GM13977 (cell line): ENCODE data around the gene RBMS2.
"Not testable (repeated sequence)": the region's sequence is repeated elsewhere in the genome, so short reads cannot be mapped to it uniquely, and the experiment has no call there.

Experiments
- DNase-seq: peaks from one replicate; pipeline ENCODE4 v3.0.0; 2012; ENCODE audit warnings: low spot score
- in situ Hi-C: fragments of 300-500 bp; cut with MboI; formaldehyde crosslinking; loops from one replicate; pipeline ENCODE4 v1.12.0; 2022; ENCODE audit warnings: low sequenced_read_pairs, low pct_unique_long_range_greater_than_20kb, mixed read lengths, inconsistent platforms; ENCODE audit not compliant: unreplicated experiment
- TF ChIP-seq, protein P1 (sequence below): IDR thresholded peaks from 2 replicates; pipeline ENCODE4 v1.5.1; 2012; ENCODE audit warnings: mild to moderate bottlenecking, control low read depth; ENCODE audit not compliant: insufficient read depth; ENCODE audit errors: extremely low read depth, missing control alignments

The RBMS2 gene

DNA sequence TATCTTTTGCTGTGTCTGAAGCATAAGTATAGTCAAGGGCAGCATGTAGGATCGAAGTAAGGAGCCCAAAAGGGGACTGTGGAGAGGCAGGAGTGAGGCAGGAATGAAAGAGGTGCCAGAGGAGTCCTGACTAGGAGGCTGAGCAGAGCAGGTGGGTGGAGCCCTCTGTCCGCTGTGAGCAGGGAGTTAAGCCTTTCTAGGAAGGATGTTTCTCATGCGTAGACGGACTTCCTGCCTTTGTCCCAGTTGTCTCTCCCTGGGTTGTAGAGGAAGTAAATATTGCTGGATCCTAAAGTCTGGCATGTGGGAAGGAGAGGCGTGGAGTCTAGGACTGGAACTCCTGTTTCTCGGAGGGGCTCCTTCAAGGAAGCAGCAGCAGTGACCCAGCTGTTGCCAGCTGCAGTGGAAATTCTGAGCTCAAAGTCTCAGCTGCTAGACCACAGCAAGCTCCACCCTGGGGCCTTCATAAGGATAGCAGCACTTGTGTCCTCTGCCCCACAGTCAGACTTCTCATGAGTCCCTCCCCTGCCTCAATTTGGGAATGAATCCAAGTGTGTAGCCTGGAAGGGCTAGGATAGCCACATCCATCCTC lies 44.0 kb downstream of the RBMS2 start:
- DNase-seq, result peak; percentile 46
- in situ Hi-C loops, result loop anchor here (10.0 kb wide), 1 partner anchor 51 kb away; no protein-coding TSS in a partner anchor
- TF ChIP-seq, protein P1, sequence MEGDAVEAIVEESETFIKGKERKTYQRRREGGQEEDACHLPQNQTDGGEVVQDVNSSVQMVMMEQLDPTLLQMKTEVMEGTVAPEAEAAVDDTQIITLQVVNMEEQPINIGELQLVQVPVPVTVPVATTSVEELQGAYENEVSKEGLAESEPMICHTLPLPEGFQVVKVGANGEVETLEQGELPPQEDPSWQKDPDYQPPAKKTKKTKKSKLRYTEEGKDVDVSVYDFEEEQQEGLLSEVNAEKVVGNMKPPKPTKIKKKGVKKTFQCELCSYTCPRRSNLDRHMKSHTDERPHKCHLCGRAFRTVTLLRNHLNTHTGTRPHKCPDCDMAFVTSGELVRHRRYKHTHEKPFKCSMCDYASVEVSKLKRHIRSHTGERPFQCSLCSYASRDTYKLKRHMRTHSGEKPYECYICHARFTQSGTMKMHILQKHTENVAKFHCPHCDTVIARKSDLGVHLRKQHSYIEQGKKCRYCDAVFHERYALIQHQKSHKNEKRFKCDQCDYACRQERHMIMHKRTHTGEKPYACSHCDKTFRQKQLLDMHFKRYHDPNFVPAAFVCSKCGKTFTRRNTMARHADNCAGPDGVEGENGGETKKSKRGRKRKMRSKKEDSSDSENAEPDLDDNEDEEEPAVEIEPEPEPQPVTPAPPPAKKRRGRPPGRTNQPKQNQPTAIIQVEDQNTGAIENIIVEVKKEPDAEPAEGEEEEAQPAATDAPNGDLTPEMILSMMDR, result no peak

DNA sequence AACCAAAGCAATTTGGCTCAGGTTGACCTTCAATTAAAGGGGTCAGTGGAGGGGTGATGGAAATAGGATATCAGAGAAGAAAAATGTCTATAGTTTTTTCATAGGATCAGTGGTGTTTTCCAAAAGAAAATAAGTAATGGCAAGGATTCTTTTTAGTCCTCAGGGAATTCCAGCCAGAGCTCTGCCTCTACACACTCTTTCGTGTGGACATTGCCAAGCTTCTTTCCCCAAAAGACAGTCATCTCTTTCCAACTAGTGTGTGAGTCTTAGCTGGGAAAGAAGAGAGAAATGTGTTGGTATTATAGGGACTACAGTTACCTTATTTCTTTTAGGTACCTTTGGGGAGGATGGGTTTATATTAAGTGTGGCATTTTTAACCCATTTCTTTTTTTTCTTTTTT lies 46.5 kb downstream of the RBMS2 start:
- in situ Hi-C loops, result loop anchor here (10.0 kb wide), 1 partner anchor 53 kb away; no protein-coding TSS in a partner anchor

DNA sequence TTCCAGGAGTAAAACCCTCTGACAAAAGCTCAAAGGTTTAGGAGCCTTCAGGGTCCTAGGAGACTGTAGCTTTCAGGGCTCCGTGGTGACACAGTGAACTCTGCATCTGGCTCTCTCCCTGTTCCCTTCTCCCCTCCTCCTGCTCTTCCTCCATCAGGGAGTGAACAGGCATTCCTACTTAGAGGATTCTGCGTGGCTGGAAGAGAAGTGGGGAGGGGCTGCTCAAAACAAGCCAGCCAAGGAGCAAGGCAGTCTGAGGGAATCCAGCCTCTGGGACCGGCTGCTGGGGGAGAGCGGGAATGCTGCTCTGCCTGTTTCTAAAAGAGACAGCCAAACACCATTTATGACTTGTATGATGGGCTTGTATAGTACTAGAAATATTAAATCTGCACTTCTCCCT lies 49.5 kb downstream of the RBMS2 start:
- DNase-seq, result no peak
- in situ Hi-C loops, result no loop called here
- TF ChIP-seq, protein P1, result no peak

More for the DNA sequence above, 46.5 kb downstream of the RBMS2 start:
- DNase-seq, result no peak
- TF ChIP-seq, protein P1, result no peak

DNA sequence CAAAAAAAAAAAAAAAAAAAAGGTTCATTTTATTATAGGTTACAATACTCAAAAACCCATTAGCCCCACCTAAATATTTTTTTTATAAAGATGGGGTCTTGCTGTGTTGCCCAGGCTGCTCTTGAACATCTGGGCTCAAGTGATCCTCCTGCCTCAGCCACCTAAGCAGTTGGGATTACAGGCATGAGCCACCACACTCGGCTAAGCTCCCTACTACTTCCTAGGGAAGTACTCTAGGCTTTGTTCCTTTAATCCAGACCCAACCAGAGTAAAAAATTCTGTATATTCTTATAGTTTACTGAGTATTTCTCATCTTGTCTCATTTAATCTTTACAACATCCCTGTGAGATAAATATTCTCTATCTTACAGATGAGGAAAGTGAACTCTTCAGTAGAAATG lies 50.7 kb downstream of the RBMS2 start:
- in situ Hi-C loops, result no loop called here
- DNase-seq, result no peak
- TF ChIP-seq, protein P1, result no peak

DNA sequence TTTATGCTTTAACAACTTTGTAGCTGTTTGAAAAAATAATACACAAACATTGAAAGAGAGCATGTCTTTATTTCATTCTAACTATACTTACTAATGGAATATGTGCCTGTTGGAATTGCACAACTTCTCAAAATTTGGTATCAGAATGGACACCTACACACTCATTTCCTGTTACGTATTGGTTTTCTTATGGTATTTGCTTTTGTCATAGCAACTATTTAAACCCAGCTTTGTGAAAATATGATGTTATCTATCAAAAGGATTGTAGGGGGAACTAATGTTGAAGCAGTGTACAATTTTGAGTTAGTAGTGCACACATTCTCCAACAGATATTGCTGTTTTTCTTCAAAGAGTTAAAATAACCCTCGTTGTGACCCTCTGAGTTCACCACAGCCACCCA lies 52.6 kb downstream of the RBMS2 start:
- DNase-seq, result no peak
- in situ Hi-C loops, result no loop called here
- TF ChIP-seq, protein P1, result no peak

DNA sequence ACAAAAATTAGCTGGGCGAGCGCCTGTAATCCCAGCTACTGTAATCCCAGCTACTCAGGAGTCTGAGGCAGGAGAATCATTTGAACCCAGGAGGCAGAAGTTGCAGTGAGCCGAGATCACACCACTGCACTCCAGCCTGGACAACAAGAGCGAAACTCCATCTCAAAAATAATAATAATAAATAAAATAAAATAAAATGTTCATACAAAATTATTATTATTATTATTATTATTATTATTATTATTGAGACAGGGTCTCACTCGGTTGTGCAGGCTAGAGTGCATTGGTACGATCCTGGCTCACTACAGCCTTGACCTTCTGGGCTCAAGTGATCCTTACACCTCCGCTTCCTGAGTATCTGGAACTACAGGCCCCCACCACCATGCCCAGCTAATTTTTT lies 55.6 kb downstream of the RBMS2 start:
- DNase-seq, in situ Hi-C loops: not testable (repeated sequence)

DNA sequence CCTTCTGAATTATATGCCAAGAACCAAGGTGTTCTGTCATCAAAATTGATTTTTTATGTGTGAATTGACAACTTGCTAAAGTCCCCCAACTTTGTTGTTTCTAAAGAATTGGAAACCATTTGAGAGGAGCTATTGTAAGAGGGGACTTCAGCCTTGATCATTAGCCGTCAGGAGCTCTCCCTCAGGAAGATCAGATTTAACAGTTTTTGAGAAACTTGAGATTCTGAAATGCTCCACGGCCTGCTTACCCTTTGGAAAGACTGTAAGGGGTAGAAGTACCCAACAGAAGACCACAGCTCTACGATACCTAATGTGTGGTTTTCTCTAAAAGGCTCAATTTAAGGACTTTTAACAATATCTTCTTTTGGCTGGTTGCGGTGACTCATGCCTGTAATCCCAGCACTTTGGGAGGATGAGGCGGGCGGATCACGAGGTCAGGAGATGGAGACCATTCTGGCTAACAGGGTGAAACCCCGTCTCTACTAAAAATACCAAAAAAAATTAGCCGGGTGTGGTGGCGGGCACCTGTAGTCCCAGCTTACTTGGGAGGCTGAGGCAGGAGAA lies 57.4 kb downstream of the RBMS2 start:
- DNase-seq, result no peak
- TF ChIP-seq, protein P1, result no peak
- in situ Hi-C loops, result no loop called here
